ENCODE data around the gene MRPS27.

The MRPS27 gene

GRCh38 chr5:72216756-72217155 lies 103.3 kb downstream of the MRPS27 start:
- FAIRE-seq: no peak
- TF ChIP-seq POU2F2 (IDR thresholded peaks at IDR 0.05; ENCODE audit: low read depth, low read length) (no peak), POLR2A (IDR thresholded peaks at IDR 0.05; ENCODE audit: low read depth, low read length) (no peak)

GRCh38 chr5:72214168-72214567 lies 105.9 kb downstream of the MRPS27 start:
- TF ChIP-seq PAX5 (IDR thresholded peaks at IDR 0.05; ENCODE audit: insufficient read depth, low read length, severe bottlenecking) (no peak), TAF1 (IDR thresholded peaks at IDR 0.05; ENCODE audit: low read depth, low read length) (no peak), POLR2AphosphoS5 (IDR thresholded peaks at IDR 0.05; ENCODE audit: low read depth, low read length) (no peak)
- DNase-seq (ENCODE audit: insufficient read length, low spot score) (no peak), FAIRE-seq (no peak)

More at GRCh38 chr5:72216756-72217155, 103.3 kb downstream of the MRPS27 start:
- DNase-seq (ENCODE audit: insufficient read length, low spot score): no peak

- TF ChIP-seq POLR2AphosphoS5 (IDR thresholded peaks at IDR 0.05; ENCODE audit: low read depth, low read length) (no peak), PAX5 (IDR thresholded peaks at IDR 0.05; ENCODE audit: insufficient read depth, low read length, severe bottlenecking) (no peak), POLR2A (IDR thresholded peaks at IDR 0.05; ENCODE audit: low read depth, low read length) (no peak), TAF1 (IDR thresholded peaks at IDR 0.05; ENCODE audit: low read depth, low read length) (no peak)
- DNase-seq (ENCODE audit: insufficient read length, low spot score) (no peak), FAIRE-seq (no peak)
Observed at GRCh38 chr5:72213482-72213881, 106.6 kb downstream of the MRPS27 start.

GRCh38 chr5:72212171-72212570 lies 107.9 kb downstream of the MRPS27 start:
- FAIRE-seq: no peak

GRCh38 chr5:72210888-72211678 lies 109.0 kb downstream of the MRPS27 start:
- TF ChIP-seq SPI1 (IDR thresholded peaks at IDR 0.05; ENCODE audit: low read depth, low read length): no peak
- no peak for TF ChIP-seq POLR2A (IDR thresholded peaks at IDR 0.05; ENCODE audit: low read depth, low read length)
- TF ChIP-seq POU2F2 (IDR thresholded peaks at IDR 0.05; ENCODE audit: low read depth, low read length): no peak
- no peak for TF ChIP-seq POLR2AphosphoS5 (IDR thresholded peaks at IDR 0.05; ENCODE audit: low read depth, low read length)
- no peak for TF ChIP-seq TAF1 (IDR thresholded peaks at IDR 0.05; ENCODE audit: low read depth, low read length)
- FAIRE-seq (no peak), DNase-seq (ENCODE audit: insufficient read length, low spot score) (no peak)

More at GRCh38 chr5:72212171-72212570, 107.9 kb downstream of the MRPS27 start:
- DNase-seq (ENCODE audit: insufficient read length, low spot score): no peak
- TF ChIP-seq POU2F2 (IDR thresholded peaks at IDR 0.05; ENCODE audit: low read depth, low read length) (no peak), PAX5 (IDR thresholded peaks at IDR 0.05; ENCODE audit: insufficient read depth, low read length, severe bottlenecking) (no peak), POLR2A (IDR thresholded peaks at IDR 0.05; ENCODE audit: low read depth, low read length) (no peak), TAF1 (IDR thresholded peaks at IDR 0.05; ENCODE audit: low read depth, low read length) (no peak), SPI1 (IDR thresholded peaks at IDR 0.05; ENCODE audit: low read depth, low read length) (no peak), POLR2AphosphoS5 (IDR thresholded peaks at IDR 0.05; ENCODE audit: low read depth, low read length) (no peak)

- TF ChIP-seq POLR2AphosphoS5 (IDR thresholded peaks at IDR 0.05; ENCODE audit: low read depth, low read length) (no peak), SPI1 (IDR thresholded peaks at IDR 0.05; ENCODE audit: low read depth, low read length) (no peak), PAX5 (IDR thresholded peaks at IDR 0.05; ENCODE audit: insufficient read depth, low read length, severe bottlenecking) (no peak), TAF1 (IDR thresholded peaks at IDR 0.05; ENCODE audit: low read depth, low read length) (no peak), POLR2A (IDR thresholded peaks at IDR 0.05; ENCODE audit: low read depth, low read length) (no peak), POU2F2 (IDR thresholded peaks at IDR 0.05; ENCODE audit: low read depth, low read length) (no peak)
- FAIRE-seq: no peak
- no peak for DNase-seq (ENCODE audit: insufficient read length, low spot score)
Observed at GRCh38 chr5:72209147-72210115, 110.6 kb downstream of the MRPS27 start.

- no peak for DNase-seq (ENCODE audit: insufficient read length, low spot score)
- FAIRE-seq: no peak
- TF ChIP-seq POLR2A (IDR thresholded peaks at IDR 0.05; ENCODE audit: low read depth, low read length) (no peak), POLR2AphosphoS5 (IDR thresholded peaks at IDR 0.05; ENCODE audit: low read depth, low read length) (no peak), TAF1 (IDR thresholded peaks at IDR 0.05; ENCODE audit: low read depth, low read length) (no peak), SPI1 (IDR thresholded peaks at IDR 0.05; ENCODE audit: low read depth, low read length) (no peak)
Observed at GRCh38 chr5:72208324-72208926, 111.6 kb downstream of the MRPS27 start.

- DNase-seq (ENCODE audit: insufficient read length, low spot score): no peak
- TF ChIP-seq SPI1 (IDR thresholded peaks at IDR 0.05; ENCODE audit: low read depth, low read length) (no peak), POLR2AphosphoS5 (IDR thresholded peaks at IDR 0.05; ENCODE audit: low read depth, low read length) (no peak), PAX5 (IDR thresholded peaks at IDR 0.05; ENCODE audit: insufficient read depth, low read length, severe bottlenecking) (no peak), POLR2A (IDR thresholded peaks at IDR 0.05; ENCODE audit: low read depth, low read length) (no peak), TAF1 (IDR thresholded peaks at IDR 0.05; ENCODE audit: low read depth, low read length) (no peak), POU2F2 (IDR thresholded peaks at IDR 0.05; ENCODE audit: low read depth, low read length) (no peak)
- FAIRE-seq: no peak
Observed at GRCh38 chr5:72206994-72207393, 113.0 kb downstream of the MRPS27 start.

GRCh38 chr5:72206160-72206559 lies 113.9 kb downstream of the MRPS27 start:
- TF ChIP-seq TAF1 (IDR thresholded peaks at IDR 0.05; ENCODE audit: low read depth, low read length) (no peak), POU2F2 (IDR thresholded peaks at IDR 0.05; ENCODE audit: low read depth, low read length) (no peak), PAX5 (IDR thresholded peaks at IDR 0.05; ENCODE audit: insufficient read depth, low read length, severe bottlenecking) (no peak), SPI1 (IDR thresholded peaks at IDR 0.05; ENCODE audit: low read depth, low read length) (no peak), POLR2AphosphoS5 (IDR thresholded peaks at IDR 0.05; ENCODE audit: low read depth, low read length) (no peak), POLR2A (IDR thresholded peaks at IDR 0.05; ENCODE audit: low read depth, low read length) (no peak)
- FAIRE-seq (no peak), DNase-seq (ENCODE audit: insufficient read length, low spot score) (no peak)

Measured in GM12891 (cell line).